ENCODE results near the gene RALGAPA2.

The RALGAPA2 gene

DNA sequence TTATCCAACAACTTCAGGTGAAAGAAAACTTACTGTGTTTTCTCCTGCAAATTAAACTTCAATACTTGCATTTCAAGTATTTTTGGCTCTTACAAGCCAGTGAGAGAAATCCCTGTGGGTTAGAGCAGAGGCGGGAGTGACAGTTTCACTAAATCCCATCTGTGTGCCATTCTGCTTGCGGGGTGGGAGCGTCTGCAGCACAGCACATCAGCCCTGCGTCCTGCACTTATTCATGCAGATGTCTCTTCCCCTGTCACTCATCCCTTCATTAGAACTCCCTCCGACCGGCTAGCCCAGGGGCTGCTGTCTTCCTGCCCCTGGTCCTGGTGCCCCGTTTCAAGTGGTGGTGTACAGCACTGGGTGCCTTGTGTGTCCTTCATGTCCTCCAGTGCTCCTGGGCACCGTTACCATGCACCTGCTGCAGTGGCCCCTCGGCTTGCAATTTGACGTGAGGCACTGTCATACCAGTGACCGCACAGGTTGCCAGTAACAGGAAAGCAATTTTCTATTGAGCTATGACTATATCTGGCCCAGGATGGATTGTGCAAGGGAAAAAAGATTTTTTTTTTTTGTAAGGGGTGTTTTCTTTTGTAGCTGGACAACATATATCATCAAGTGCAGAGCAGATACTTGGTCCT, 285.1 kb downstream of the RALGAPA2 start:
- no peak overlapping the region for H3K4me3 ChIP-seq (ENCODE audit: low read length)
- no peak overlapping the region for H3K9ac ChIP-seq (ENCODE audit: low read length)
- no peaks in the 10 kb centered on the region for H3K27me3 ChIP-seq (ENCODE audit: control insufficient read depth, insufficient read depth, low read length)
- H3K4me1 ChIP-seq (ENCODE audit: control insufficient read depth, insufficient read depth, low read length): no peaks in the 10 kb centered on the region
- no peaks in the 10 kb centered on the region for H3K9me3 ChIP-seq (ENCODE audit: control insufficient read depth, low read length)
- no peaks in the 10 kb centered on the region for H3K36me3 ChIP-seq (ENCODE audit: control insufficient read depth, insufficient read depth, low read length)

DNA sequence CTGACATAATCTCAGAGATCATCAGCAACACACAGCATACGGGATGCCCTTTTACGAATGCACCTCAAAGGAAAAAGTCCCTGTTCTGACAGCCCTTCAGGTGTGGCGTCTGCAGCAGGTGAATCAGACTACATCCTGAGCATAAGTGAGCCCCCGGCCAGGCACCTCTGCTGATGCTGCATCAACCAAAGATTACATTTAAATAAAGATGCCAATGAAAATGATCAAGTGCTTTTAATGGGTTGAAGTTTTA, 285.9 kb downstream of the RALGAPA2 start:
- Histone ChIP-seq H3K9ac (ENCODE audit: low read length) (no peak overlapping the region), H3K9me3 (ENCODE audit: control insufficient read depth, low read length) (no peaks in the 10 kb centered on the region), H3K4me3 (ENCODE audit: low read length) (no peak overlapping the region), H3K4me1 (ENCODE audit: control insufficient read depth, insufficient read depth, low read length) (no peaks in the 10 kb centered on the region), H3K36me3 (ENCODE audit: control insufficient read depth, insufficient read depth, low read length) (no peaks in the 10 kb centered on the region), H3K27me3 (ENCODE audit: control insufficient read depth, insufficient read depth, low read length) (no peaks in the 10 kb centered on the region)

DNA sequence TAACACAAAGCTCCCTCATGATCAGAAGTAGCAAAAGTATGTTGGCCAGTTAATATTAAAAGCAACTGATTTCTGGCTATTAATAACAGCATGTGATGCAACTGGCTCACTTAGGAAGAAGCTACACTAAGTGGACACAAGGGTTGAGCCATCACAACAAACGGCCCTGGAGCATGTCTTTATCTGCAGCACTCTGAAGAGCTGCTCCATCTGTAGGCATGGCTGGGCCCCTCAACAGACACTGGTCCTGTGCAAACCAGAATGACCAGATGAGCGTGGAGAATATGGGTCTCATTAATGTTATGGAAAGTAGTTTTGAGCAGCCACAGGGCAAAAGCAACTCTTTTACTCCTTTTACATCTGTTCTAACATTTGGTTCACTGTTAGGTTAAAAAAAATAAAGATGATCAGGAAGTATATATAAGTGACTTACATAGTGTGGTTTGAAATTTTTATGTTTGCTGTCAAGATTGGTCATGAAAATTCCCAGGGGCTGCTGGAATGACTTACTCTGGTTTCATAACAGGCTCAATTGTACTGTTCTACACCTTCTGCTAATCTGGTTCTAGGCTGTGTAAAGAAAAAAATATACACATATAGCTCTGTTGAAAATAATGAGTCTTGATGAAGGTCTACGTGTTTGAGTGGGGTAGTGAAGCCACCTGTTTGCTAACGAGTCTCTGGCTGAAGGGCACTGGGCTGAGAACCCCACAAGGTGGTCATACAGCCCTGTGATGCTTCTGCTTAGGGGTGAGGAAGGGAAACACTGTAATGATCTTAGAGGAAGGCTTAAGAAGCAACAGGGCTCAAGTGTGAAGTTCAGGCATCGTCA, 286.4 kb downstream of the RALGAPA2 start:
- Histone ChIP-seq H3K9me3 (ENCODE audit: control insufficient read depth, low read length) (no peaks in the 10 kb centered on the region), H3K27me3 (ENCODE audit: control insufficient read depth, insufficient read depth, low read length) (no peaks in the 10 kb centered on the region), H3K4me1 (ENCODE audit: control insufficient read depth, insufficient read depth, low read length) (no peaks in the 10 kb centered on the region), H3K36me3 (ENCODE audit: control insufficient read depth, insufficient read depth, low read length) (no peaks in the 10 kb centered on the region), H3K4me3 (ENCODE audit: low read length) (no peak overlapping the region), H3K9ac (ENCODE audit: low read length) (no peak overlapping the region)

DNA sequence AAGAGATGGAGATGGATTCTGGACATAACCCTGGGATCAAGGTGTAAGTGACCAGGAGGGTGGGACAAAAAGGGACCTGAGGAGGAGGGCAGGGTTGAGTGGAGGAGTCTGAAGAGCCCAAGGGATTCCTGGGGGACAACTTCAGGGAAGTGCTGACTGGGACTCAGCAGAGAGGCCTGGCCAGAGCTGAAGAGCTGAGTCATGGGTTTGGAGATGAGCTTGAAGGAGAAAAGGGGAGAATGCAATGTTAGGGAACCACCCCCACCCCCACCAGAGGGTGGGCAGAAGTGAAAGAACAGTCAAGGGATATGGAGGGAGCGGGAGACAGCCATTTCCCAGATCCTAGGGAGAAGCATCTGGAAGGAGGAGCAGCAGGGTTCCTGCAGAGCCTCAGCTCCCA, 289.3 kb downstream of the RALGAPA2 start:
- Histone ChIP-seq H3K9ac (ENCODE audit: low read length) (no peak overlapping the region), H3K4me3 (ENCODE audit: low read length) (no peak overlapping the region), H3K9me3 (ENCODE audit: control insufficient read depth, low read length) (no peaks in the 10 kb centered on the region), H3K27me3 (ENCODE audit: control insufficient read depth, insufficient read depth, low read length) (no peaks in the 10 kb centered on the region), H3K36me3 (ENCODE audit: control insufficient read depth, insufficient read depth, low read length) (no peaks in the 10 kb centered on the region), H3K4me1 (ENCODE audit: control insufficient read depth, insufficient read depth, low read length) (no peaks in the 10 kb centered on the region)

DNA sequence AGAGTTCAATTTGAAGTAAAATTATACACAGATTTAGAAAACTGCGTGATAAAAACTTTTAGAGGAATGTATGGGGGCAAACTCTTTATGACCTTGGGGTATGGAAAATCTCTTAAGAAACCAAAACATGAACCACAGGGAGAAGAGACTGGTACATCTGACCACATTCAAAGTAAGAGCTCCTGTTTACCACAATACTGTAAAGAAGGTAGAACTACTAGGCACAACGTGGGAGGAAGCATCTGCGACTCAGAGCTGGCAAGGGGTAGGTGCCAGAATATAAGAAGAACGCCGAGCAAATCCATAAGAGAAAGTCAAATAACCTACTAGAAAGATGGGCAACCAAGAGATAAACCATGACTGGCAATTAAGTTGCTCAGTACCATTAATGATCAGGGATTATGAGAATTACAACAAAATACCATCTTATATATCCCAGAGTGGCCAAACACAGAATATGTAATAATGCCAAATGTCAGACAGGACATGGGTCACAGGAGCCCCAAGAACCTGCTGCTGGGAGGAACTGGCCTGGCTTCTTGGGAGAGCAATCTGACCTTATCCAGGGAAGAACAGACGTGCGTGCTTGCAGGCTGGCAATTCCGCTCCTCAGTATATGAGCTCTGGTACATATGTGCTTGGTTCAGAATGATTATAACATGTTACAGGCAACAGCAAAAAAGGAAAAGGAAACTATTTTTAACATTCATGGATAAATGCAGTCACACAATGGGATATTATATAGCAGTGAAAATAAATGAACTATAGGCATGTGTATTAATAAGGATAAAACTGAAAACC, 294.4 kb downstream of the RALGAPA2 start:
- H3K36me3 ChIP-seq (ENCODE audit: control insufficient read depth, insufficient read depth, low read length): no peaks in the 10 kb centered on the region
- H3K9me3 ChIP-seq (ENCODE audit: control insufficient read depth, low read length): no peaks in the 10 kb centered on the region
- H3K4me1 ChIP-seq (ENCODE audit: control insufficient read depth, insufficient read depth, low read length): no peaks in the 10 kb centered on the region
- no peaks in the 10 kb centered on the region for H3K27me3 ChIP-seq (ENCODE audit: control insufficient read depth, insufficient read depth, low read length)
- no peak overlapping the region for H3K9ac ChIP-seq (ENCODE audit: low read length)
- H3K4me3 ChIP-seq (ENCODE audit: low read length): no peak overlapping the region

DNA sequence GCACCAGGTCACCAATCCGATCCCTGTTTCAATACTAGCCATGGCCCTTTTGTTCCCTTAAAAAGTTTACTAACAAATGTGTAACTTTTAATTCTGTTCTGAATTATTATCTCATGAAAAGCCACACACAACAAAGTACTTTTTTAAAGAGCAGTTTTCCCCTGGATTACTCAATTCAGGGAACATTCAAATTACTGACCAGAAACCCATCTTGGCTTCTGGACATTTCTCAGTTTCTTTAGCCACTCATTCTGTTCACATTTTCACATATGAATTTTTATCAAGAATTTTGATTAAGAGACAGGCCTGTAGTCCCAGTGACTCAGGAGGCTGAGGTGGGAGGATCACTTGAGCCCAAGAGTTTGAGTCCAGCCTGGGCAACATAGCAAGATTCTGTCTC, 297.1 kb downstream of the RALGAPA2 start:
- no peak overlapping the region for H3K9ac ChIP-seq (ENCODE audit: low read length)
- no peaks in the 10 kb centered on the region for H3K9me3 ChIP-seq (ENCODE audit: control insufficient read depth, low read length)
- H3K4me3 ChIP-seq (ENCODE audit: low read length): no peak overlapping the region
- no peaks in the 10 kb centered on the region for H3K27me3 ChIP-seq (ENCODE audit: control insufficient read depth, insufficient read depth, low read length)
- H3K36me3 ChIP-seq (ENCODE audit: control insufficient read depth, insufficient read depth, low read length): no peaks in the 10 kb centered on the region
- H3K4me1 ChIP-seq (ENCODE audit: control insufficient read depth, insufficient read depth, low read length): no peaks in the 10 kb centered on the region

DNA sequence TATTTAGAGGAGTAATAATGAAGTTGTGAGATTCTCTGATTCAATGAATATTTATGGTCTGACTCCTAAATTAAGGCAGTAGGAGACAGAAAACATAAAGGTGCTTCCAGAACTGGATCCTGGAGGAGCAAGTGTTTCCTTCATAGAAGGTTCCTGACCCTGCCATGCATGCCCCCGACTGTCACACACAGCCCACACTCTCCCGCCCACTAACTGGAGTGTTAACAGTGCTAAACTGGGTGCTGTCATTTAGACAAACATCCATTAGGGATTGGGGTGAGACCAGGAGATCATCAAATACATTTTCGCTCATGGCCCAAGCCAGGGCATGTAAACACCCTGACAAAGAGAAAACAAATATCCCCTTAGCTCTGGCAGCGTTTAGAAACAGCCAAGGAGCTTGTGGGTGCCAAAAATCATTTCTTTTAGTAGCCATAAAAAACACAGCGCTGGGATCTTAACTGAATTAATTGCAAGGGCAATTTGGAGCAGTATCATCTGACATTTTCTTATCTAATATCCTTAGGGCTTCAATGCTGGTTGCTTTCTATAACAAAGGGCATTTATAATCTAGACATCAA, 297.7 kb downstream of the RALGAPA2 start:
- no peaks in the 10 kb centered on the region for H3K4me1 ChIP-seq (ENCODE audit: control insufficient read depth, insufficient read depth, low read length)
- H3K9ac ChIP-seq (ENCODE audit: low read length): no peak overlapping the region
- no peaks in the 10 kb centered on the region for H3K9me3 ChIP-seq (ENCODE audit: control insufficient read depth, low read length)
- H3K27me3 ChIP-seq (ENCODE audit: control insufficient read depth, insufficient read depth, low read length): no peaks in the 10 kb centered on the region
- no peaks in the 10 kb centered on the region for H3K36me3 ChIP-seq (ENCODE audit: control insufficient read depth, insufficient read depth, low read length)
- H3K4me3 ChIP-seq (ENCODE audit: low read length): no peak overlapping the region

DNA sequence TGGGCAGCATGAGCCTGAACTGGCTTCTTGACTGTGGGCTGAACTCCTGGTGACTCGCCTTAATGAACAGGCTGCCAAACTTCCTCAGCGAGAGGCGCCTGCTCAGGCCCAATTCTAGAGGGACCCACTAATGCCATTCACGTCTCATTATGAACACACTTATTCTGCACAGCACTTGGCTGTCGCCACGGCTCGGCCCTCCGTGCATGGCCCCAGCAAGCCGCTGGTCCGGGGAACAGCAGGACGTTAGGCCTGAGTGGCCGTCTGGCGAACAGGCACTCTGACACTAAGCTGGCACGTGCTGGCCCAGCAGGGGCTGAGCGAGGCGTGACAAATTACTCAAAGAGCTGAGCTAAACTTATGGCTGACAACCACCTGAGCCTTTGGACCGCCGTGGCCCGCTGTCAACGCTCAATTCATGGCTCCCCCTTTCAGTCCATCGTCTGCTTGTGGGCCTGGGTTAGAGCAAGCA, 298.6 kb downstream of the RALGAPA2 start:
- no peak overlapping the region for H3K9ac ChIP-seq (ENCODE audit: low read length)
- H3K36me3 ChIP-seq (ENCODE audit: control insufficient read depth, insufficient read depth, low read length): no peaks in the 10 kb centered on the region
- H3K27me3 ChIP-seq (ENCODE audit: control insufficient read depth, insufficient read depth, low read length): no peaks in the 10 kb centered on the region
- H3K9me3 ChIP-seq (ENCODE audit: control insufficient read depth, low read length): no peaks in the 10 kb centered on the region
- H3K4me3 ChIP-seq (ENCODE audit: low read length): no peak overlapping the region
- H3K4me1 ChIP-seq (ENCODE audit: control insufficient read depth, insufficient read depth, low read length): no peaks in the 10 kb centered on the region

DNA sequence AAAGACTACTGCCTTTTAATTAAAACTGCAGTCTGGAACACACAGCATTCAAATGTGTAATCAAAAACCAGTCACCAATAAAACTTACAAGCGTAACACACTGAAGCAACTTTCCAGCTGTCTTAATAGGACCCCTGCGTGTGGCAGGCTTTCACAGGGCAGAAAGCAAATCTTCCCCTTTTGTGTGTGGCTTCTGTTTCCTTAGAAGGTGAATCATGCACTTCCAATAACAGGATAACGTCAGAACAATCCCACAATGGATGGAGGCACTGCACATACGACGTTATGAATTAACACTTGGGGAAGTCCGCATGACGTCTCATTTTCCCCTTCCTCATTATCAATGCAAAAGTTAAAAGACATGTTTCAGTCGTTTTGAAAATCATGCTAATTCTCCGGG, 299.7 kb downstream of the RALGAPA2 start:
- H3K4me3 ChIP-seq (ENCODE audit: low read length): no peak overlapping the region
- H3K9ac ChIP-seq (ENCODE audit: low read length): no peak overlapping the region
- no peaks in the 10 kb centered on the region for H3K9me3 ChIP-seq (ENCODE audit: control insufficient read depth, low read length)
- H3K27me3 ChIP-seq (ENCODE audit: control insufficient read depth, insufficient read depth, low read length): no peaks in the 10 kb centered on the region
- H3K36me3 ChIP-seq (ENCODE audit: control insufficient read depth, insufficient read depth, low read length): no peaks in the 10 kb centered on the region
- H3K4me1 ChIP-seq (ENCODE audit: control insufficient read depth, insufficient read depth, low read length): no peaks in the 10 kb centered on the region

DNA sequence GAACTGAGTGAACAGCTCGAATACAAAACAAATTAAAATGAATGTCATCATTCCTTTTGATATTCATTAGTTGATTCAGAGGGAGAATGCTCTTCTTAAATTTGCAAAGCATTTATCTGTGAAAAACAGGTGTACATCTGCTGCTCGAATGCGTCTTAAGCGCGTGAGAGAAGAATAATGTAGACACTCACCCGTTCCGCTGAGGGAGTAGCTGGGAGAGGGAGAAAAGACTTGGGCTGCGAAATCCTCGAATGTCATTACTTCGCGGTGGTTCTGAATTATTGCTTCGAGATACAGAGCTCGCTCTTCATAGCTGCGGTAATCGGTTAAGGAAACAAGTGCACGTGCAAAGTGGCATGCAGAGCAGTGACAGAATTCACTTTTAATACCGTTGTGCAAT, 300.6 kb downstream of the RALGAPA2 start:
- Histone ChIP-seq H3K4me1 (ENCODE audit: control insufficient read depth, insufficient read depth, low read length) (no peaks in the 10 kb centered on the region), H3K36me3 (ENCODE audit: control insufficient read depth, insufficient read depth, low read length) (no peaks in the 10 kb centered on the region), H3K9me3 (ENCODE audit: control insufficient read depth, low read length) (no peaks in the 10 kb centered on the region), H3K9ac (ENCODE audit: low read length) (no peak overlapping the region), H3K4me3 (ENCODE audit: low read length) (no peak overlapping the region), H3K27me3 (ENCODE audit: control insufficient read depth, insufficient read depth, low read length) (no peaks in the 10 kb centered on the region)

DNA sequence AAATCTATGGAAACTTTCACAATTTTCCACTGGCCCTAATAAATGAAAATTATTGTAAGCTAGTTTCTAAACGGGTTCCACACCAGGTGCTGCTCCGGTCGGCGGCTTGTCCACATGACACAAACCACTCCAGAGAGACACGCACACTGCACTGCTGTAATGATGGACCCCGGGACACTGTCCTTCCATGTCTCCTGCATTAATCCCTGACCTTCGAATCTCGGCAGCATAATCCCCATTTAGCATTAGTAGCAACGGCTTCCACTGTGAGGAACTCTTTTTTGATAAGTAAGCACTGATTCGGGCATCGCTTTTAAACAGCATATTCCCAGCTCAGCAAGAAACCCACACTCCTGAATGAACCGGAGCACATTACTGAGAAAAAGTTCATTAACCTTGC, 301.0 kb downstream of the RALGAPA2 start:
- Histone ChIP-seq H3K9me3 (ENCODE audit: control insufficient read depth, low read length) (no peaks in the 10 kb centered on the region), H3K36me3 (ENCODE audit: control insufficient read depth, insufficient read depth, low read length) (no peaks in the 10 kb centered on the region), H3K27me3 (ENCODE audit: control insufficient read depth, insufficient read depth, low read length) (no peaks in the 10 kb centered on the region), H3K4me1 (ENCODE audit: control insufficient read depth, insufficient read depth, low read length) (no peaks in the 10 kb centered on the region), H3K4me3 (ENCODE audit: low read length) (no peak overlapping the region), H3K9ac (ENCODE audit: low read length) (no peak overlapping the region)

DNA sequence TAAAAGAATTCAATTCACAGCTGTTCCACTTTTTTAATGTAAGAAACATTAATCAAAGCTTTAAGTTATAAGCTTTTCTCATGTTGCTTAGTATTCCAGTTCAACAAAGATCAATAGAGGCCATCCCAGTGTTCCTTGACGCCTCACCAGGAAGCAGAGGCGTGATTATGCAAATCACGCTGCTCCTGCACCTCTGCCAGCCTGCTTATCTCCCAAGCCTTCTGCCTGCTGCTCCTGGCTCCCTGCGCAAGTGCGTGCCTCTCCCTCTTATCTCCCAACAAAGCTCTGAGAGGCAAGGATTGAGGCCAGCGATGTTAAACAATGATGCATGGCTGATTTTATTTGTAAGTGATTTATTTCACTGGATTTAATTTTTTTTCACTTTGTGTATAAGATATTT, 301.8 kb downstream of the RALGAPA2 start:
- H3K9ac ChIP-seq (ENCODE audit: low read length): no peak overlapping the region
- no peaks in the 10 kb centered on the region for H3K4me1 ChIP-seq (ENCODE audit: control insufficient read depth, insufficient read depth, low read length)
- H3K4me3 ChIP-seq (ENCODE audit: low read length): no peak overlapping the region
- H3K36me3 ChIP-seq (ENCODE audit: control insufficient read depth, insufficient read depth, low read length): no peaks in the 10 kb centered on the region
- no peaks in the 10 kb centered on the region for H3K27me3 ChIP-seq (ENCODE audit: control insufficient read depth, insufficient read depth, low read length)
- H3K9me3 ChIP-seq (ENCODE audit: control insufficient read depth, low read length): no peaks in the 10 kb centered on the region

All from mucosa of stomach (tissue), 1 donor.